Stromal cell of bone marrow (primary cell): ENCODE data around the gene SKP2.
"Not testable (repeated sequence)": the region's sequence is repeated elsewhere in the genome, so short reads cannot be mapped to it uniquely, and the experiment has no call there.

Source experiments
- DNase-seq: peaks from one replicate; pipeline ENCODE4 v3.0.0-alpha.2; 2012; ENCODE audit warnings: low read depth

The SKP2 gene

GRCh38 chr5:36156619-36157018 lies 4.7 kb downstream of the SKP2 start:
- peak; percentile 6 for DNase-seq

- DNase-seq: no peak
These were observed 6.2 kb downstream of the SKP2 start for GRCh38 chr5:36158144-36158543.

- no peak for DNase-seq
These were observed 8.7 kb downstream of the SKP2 start for GRCh38 chr5:36160617-36161016.

DNA sequence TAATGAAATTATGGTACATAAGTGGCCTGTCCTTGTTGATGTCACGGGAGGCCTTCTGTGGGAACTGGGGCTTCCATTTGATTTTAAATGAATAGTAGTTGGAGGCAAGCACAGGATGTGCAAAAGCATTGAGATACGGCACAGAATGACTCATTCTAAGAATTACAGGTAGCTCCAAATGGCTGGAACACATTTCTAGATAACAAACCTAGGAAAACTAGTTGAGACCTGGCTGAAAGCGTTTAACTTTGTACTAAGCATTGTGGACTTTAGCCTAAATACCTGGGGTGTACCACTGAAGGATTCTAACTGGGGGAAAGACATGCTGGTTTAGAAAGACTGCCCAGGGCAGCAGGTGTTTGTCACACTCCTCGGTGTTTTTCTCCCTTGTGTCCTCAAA lies 9.4 kb downstream of the SKP2 start:
- DNase-seq: no peak

DNA sequence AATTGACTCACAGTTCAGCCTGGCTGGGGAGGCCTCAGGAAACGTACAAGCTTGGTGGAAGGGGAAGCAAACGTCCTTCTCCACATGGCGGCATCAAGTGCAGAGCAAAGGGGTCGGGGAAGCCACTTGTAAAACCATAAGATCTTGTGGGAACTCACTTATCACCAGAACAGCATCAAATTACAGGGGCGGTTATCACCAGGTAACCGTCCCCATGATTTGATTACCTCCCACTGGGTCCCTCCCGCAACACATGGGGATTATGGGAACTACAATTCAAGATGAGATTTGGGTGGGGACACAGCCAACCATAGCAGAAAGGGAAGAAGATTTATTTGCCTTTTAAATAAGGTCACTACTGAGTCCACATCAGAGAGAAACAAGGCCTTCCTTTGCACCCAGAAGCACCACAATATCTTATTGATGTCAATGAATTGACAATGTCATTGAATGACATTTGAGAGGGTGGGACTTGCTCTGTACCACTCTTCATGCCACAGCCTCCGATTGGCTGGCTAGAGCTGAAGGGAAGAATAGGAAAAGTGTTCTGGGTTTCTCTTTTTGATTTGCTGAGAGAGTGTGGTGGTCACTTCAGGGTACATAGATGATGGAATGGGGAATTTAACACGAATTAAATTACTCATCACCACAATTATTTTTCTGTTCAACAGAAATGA lies 11.0 kb downstream of the SKP2 start:
- DNase-seq: no peak

GRCh38 chr5:36164461-36164860 lies 12.6 kb downstream of the SKP2 start:
- no peak for DNase-seq

- no peak for DNase-seq
These were observed 16.8 kb downstream of the SKP2 start for GRCh38 chr5:36168737-36169136.

GRCh38 chr5:36170832-36171424 lies 19.0 kb downstream of the SKP2 start:
- no peak for DNase-seq

DNA sequence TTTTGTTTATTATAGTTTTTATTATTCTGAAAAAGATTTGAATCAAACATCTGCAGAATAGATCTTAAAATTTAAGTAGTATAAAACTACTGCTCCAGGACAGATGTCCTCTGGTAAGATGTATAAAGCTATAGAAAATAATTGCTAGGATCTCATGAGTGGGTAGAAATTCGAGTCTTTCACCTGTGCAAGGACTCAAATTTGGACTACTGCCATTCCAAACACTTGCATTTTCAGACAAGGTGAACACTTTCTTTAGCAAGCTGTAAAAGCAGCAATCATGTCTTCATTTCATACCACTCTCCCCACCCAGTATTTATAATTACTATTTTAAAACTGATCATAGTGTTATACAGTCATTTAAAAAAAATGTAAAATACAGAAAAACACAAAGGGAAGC lies 20.7 kb downstream of the SKP2 start:
- no peak for DNase-seq

DNA sequence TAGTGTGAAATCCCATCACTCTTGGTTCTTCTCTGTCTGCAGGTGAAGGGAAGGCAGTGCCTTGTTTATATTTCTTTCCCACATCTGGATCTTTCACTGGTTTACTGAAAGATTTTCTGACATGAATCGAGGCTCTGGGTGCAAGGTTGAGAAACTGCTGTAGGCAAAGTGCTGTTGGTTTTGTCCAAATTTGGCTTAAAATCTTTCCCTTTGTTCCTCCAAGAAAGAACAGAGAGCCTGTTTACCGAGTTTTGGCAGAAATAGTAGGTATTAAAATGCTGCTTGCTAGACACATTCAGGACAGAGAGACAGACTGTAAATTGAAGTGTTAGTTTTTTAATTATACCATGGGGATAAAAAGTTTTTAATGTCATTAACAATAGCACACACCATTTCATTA lies 21.5 kb downstream of the SKP2 start:
- DNase-seq: no peak

DNA sequence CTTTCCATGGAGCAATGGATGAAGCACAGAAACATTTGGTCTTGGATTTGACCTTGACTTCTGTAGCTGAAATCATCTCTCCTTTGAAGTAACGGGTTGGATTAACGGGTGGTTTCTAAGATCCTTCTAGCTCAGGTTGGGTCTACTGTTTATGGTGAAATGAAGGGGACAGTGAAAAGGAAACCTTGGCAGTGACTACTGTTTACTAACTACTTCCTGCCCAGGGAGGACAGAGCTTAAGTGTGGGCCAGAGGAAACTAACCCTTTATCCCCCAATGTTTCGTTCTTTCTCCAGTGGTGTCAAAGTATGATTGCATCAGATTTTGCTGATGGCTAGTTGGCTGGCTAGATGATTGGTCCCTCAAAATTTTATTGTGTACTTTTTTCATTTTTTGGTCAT lies 22.2 kb downstream of the SKP2 start:
- DNase-seq: no peak

DNA sequence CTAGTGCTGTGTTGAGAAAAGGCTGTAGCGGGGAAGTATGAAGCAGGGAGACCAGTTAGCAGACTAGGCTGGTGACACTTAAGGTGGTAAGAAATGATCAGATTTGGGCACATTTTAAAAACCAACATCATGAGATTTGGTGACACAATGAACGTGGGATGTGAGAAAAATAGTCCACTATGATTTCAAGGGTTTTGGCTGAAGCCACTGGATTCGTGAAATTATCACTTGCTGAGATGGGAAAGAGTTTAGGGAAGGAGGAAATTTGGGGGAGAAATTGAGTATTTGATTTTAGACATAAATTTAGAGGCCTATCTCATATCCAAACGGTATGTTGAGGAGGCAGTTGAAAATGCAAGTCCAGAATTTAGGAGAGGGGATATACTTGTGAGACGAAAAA lies 23.1 kb downstream of the SKP2 start:
- DNase-seq: no peak

DNA sequence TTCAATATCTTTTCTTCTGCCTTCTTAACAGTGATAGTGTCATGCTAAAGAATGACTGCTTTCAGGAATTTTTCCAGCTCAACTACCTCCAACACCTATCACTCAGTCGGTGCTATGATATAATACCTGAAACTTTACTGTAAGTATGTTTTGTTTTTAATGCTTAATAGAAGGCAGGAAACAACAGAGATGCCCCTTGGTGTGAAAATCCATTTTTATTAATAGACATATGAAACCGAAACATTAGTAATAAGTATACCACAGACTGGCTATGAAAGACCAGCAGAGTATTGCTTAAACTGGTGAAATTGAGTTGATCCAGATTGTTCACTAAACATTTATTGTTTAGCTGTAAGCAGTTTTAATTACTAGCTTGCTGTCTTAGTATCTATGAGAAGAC lies 25.2 kb downstream of the SKP2 start:
- DNase-seq: no peak

DNA sequence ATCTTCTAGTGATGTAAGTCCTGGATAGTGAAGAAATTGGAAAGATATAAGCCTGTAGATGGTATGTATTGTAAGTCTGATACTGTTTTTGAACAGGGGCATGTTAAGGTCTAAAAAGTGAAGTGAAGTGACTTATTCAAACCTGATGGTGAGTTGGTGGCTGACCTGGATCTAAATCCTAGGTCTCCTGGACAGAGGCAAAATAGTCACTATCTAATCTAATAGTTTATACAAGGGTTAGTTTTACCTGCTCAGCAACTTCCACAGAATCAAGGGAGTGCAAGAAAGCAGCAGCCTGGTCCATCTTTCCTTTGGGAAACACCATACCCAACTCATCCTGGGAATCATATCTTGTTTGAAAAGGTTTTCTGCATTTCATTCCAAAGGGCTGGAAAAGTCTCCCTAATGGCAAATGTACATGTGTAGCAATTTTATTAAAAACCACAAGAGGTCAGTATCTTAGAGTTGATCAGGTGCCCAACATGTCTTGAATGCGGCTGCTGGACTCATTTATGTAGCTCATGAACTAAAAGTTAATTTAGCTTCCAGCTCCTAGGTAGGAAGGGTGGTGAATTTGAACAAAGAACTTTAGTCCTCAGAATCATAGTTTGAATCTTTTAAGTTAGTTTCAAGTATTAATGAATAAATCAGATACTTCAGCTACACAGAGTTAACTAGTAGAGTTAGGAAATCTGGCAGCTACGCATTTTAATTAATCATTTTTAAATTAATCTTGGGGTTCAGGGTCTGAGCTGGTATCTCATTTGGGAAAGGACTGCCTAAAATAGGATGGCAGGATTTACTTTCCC lies 26.0 kb downstream of the SKP2 start:
- DNase-seq: peak; percentile 27

DNA sequence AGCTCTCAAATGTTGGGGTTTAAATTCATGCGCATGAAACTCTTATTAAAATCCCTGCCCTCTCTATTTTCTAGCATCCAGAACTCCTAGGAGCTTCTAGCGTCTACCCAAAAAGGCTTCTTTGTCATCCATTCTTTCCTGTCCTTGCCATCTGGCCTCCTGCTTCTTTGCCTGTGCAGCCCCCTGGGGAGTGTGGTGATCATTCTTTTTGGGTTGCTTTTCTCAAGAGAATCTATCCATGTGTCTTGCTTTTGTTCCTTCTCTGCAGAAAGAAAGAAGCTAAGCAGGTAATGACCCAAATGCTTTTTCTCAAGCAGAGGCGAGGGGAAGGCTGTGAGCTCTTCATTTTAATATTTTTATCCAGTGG lies 26.6 kb downstream of the SKP2 start:
- no peak for DNase-seq

DNA sequence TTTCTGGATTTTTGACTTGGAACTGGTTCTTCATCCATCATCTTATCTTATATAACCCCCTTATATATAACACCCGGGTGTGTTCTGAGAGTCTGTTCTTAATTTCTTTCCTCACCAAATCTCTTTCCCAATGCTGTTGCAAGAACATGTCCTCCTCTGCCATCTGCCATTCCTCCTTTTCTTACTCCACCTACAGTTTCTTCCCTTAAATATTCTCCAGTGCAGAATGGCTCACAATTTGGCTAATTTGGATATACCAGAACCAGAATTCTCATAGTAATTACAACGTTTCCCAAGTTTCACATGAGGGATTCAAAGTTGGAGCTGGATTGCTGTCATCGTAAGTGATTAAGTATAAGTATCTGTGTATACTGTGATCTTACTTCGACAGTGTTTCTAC lies 28.0 kb downstream of the SKP2 start:
- DNase-seq: no peak

DNA sequence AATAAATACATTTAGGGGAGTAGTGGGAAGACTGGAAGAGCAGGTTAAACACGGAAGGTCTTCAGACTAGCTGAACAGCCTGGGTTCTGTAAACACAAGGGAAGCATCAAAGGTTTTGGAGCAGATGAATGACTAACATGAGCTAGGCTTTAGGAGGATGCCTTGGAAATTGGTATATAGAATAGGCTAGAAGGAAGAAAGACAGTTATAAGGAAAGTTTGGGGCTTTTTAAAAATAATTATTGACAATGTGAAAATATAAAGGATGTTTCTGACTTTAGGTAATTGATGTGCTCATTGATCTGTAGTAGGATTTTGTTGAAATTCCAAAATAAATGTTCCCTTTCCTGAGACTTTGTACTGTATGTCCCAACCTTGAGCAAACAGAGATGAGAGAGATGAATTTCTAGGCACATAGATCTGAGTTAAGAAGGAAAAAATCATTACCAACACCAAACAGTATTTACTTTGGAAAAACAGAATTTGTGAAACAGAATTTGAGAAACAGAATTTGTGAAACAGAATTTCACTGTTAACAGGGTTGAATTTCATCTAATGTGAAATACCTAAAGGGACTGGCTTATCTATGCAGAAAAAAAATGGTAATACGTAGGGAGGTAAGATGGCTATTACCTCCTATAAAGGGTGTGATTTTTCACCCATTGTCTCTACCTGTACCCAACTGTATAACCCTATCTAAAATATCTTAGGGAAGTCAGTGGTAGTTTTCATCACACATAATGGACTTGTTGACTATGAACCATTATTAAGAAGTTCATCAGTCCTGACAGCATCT lies 28.8 kb downstream of the SKP2 start:
- no peak for DNase-seq

DNA sequence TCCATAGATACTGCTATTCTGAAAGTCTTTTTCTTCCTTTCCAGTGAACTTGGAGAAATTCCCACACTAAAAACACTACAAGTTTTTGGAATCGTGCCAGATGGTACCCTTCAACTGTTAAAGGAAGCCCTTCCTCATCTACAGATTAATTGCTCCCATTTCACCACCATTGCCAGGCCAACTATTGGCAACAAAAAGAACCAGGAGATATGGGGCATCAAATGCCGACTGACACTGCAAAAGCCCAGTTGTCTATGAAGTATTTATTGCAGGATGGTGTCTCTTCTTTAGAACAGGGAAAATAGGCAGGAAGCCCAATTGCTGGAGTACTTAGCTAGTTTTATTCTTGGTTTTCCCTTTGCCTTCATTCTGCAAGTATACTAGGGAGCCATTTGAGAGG lies 29.9 kb downstream of the SKP2 start:
- DNase-seq: no peak

DNA sequence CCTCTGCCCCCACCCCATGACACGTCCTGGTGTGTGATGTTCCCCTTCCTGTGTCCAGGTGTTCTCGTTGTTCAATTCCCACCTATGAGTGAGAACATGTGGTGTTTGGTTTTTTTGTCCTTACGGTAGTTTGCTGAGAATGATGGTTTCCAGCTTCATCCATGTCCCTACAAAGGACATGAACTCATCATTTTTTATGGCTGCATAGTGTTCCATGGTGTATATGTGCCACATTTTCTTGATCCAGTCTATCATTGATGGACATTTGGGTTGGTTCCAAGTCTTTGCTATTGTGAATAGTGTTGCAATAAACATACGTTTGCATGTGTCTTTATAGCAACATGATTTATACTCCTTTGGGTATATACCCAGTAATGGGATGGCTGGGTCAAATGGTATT lies 32.5 kb downstream of the SKP2 start:
- not testable (repeated sequence) for DNase-seq

- DNase-seq: no peak
These were observed 41.8 kb downstream of the SKP2 start for GRCh38 chr5:36193746-36194145.

- no peak for DNase-seq
These were observed 46.4 kb downstream of the SKP2 start for GRCh38 chr5:36198281-36198680.

DNA sequence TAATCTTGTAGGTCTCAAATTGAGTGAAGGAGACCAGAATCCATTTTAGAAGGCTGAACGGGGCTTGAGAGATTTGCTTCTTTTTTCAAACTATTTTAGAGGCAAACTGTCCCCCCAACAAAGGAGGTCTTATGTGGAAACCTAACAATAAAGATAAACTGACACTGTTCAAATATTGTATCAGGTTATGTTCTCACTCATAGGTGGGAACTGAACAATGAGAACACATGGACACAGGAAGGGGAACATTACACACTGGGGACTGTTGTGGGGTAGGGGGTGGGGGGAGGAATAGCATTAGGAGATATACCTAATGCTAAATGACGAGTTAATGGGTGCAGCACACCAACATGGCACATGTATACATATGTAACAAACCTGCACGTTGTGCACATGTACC lies 46.9 kb downstream of the SKP2 start:
- DNase-seq: not testable (repeated sequence)

DNA sequence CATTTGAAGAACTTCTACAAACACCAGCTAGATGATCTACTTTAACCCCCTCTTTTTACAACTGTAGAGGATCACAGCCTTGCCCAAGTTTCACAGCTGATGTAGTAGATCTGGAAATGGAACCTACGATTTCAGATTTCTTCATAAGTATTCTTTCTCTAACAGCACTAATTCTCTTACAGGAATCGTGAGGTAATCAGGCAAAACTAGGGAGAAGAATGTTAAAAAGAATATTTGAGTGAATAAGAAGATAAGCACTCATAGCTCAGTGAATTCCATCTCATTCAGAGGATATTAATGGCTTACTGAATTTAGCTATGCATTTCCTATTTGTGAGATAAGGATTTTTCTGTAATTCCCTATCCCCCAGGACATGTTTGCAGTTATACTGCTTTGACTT lies 47.7 kb downstream of the SKP2 start:
- DNase-seq: no peak
